Endodermal cell (in vitro differentiated cells): Measurements from ENCODE around the gene FGF22. TPM values are rescaled to one million over a fixed set of nuclear protein-coding genes. Genes with fewer than 3 reads are reported as not detected.

Experiments used
- DNase-seq: peaks from one replicate; pipeline ENCODE4 v3.0.0-alpha.2; 2017
- H3K27ac ChIP-seq: 2 replicates; pipeline ENCODE4 v1.5.1; 2013; ENCODE audit warnings: mild to moderate bottlenecking, low read depth, low read length, moderate library complexity
- H3K27me3 ChIP-seq: 2 replicates; pipeline ENCODE4 v1.6.1; 2013; ENCODE audit warnings: mild to moderate bottlenecking, low read length, moderate library complexity; ENCODE audit not compliant: insufficient read depth, control insufficient read depth, poor library complexity, severe bottlenecking
- H3K36me3 ChIP-seq: 2 replicates; pipeline ENCODE4 v1.7.0; 2013; ENCODE audit warnings: mild to moderate bottlenecking, low read length, moderate library complexity; ENCODE audit not compliant: control insufficient read depth, insufficient read depth
- H3K4me1 ChIP-seq: one replicate; pipeline ENCODE4 v1.7.0; 2013; ENCODE audit warnings: low read length; ENCODE audit not compliant: control insufficient read depth, insufficient read depth
- H3K4me3 ChIP-seq: 2 replicates; pipeline ENCODE4 v1.5.1; 2013; ENCODE audit warnings: mild to moderate bottlenecking, low read length, moderate library complexity
- H3K9ac ChIP-seq: 2 replicates; pipeline ENCODE4 v1.6.1; 2013; ENCODE audit warnings: mild to moderate bottlenecking, low read length, moderate library complexity; ENCODE audit not compliant: poor library complexity, severe bottlenecking; ENCODE audit errors: extremely low read depth
- H3K9me3 ChIP-seq: 2 replicates; pipeline ENCODE4 v1.6.1; 2013; ENCODE audit warnings: mild to moderate bottlenecking, low read length, moderate library complexity; ENCODE audit not compliant: control insufficient read depth
- H3K27ac Mint-ChIP-seq: 2 replicates; pipeline ENCODE4 v1.8.0; 2020; ENCODE audit warnings: mixed read lengths
- H3K27me3 Mint-ChIP-seq: 2 replicates; pipeline ENCODE4 v1.8.0; 2021; ENCODE audit warnings: mild to moderate bottlenecking, mixed read lengths; ENCODE audit not compliant: insufficient read depth
- H3K36me3 Mint-ChIP-seq: 2 replicates; pipeline ENCODE4 v1.8.0; 2020; ENCODE audit warnings: low read depth, mixed read lengths
- H3K4me1 Mint-ChIP-seq: 2 replicates; pipeline ENCODE4 v1.8.0; 2020; ENCODE audit warnings: mixed read lengths
- H3K4me3 Mint-ChIP-seq: 2 replicates; pipeline ENCODE4 v1.8.0; 2020; ENCODE audit warnings: mild to moderate bottlenecking, moderate library complexity, mixed read lengths
- H3K9me3 Mint-ChIP-seq: 2 replicates; pipeline ENCODE4 v1.8.0; 2020; ENCODE audit warnings: mild to moderate bottlenecking, mixed read lengths
- WGBS, 2 experiments: methylation state at CpG; one replicate each; pipeline versions ENCODE4 v1.1.5 to v1.1.7; 2013; ENCODE audit warnings: missing lambda C conversion rate in 2 of 2, mixed read lengths in 1 of 2; ENCODE audit not compliant: insufficient coverage in 1 of 2, insufficient read length in 1 of 2; 5-methylcytosine and 5-hydroxymethylcytosine counted together
- total RNA-seq, 2 donors: library from RNA; stranded (reverse); fragmentation: NEBNext Ultra II Directional in 1 of 2; extraction: Animal tissue kit (Norgen Biotek cat#: 25700) in 1 of 2; gene quantifications; 2 replicates in 1 of 2; 3 replicates in 1 of 2; pipeline ENCODE4 v1.2.1, GENCODE V29; 2021
- TF ChIP-seq, protein P1 (sequence below): fragments of 200-600 bp; sonication (generic); conservative IDR thresholded peaks from 2 replicates; pipeline ENCODE4 v1.5.0; 2021; ENCODE audit warnings: antibody characterized with exemption, mild to moderate bottlenecking

The FGF22 gene
- total RNA-seq, 2 donors from 2014 or later: 0.81 to 0.82 TPM

DNA sequence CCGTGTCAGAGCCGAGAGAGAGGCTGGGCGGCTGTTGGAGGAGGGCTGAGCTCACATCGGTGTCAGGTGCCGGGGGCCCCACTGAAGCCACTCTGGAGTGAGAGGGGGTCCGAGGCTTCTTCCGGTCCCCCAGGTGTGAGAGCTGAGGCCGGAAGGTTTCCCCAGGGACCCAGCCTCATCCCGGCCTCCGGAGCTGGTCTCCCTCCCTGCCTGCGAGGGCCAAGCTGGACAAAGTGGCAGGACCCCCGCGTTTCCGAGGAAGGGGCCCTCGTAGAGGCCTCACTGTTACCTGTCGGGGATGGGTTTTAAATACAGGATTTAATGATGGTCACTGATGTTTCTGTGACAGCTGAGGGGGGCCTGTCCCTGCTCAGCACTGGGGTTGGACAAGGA is 43.4 kb upstream of the FGF22 start:
- H3K36me3 ChIP-seq: no peaks in the 10 kb centered on the region
- no peak overlapping the region for H3K4me3 Mint-ChIP-seq
- H3K27me3 ChIP-seq: peaks cover 33% of the 10 kb centered on the region
- no peaks in the 10 kb centered on the region for H3K36me3 Mint-ChIP-seq
- H3K9me3 ChIP-seq: no peaks in the 10 kb centered on the region
- H3K4me1 Mint-ChIP-seq: no peaks in the 10 kb centered on the region
- WGBS, 2 experiments: 94 to 95% methylated on average over 9 to 16 of the region's 16 CpGs
- H3K27ac Mint-ChIP-seq: no peak overlapping the region
- H3K4me3 ChIP-seq: no peak overlapping the region
- H3K9me3 Mint-ChIP-seq: peaks cover 6% of the 10 kb centered on the region
- H3K9ac ChIP-seq: no peak overlapping the region
- peaks cover 27% of the 10 kb centered on the region for H3K27me3 Mint-ChIP-seq
- DNase-seq: no peak
- no peak overlapping the region for H3K27ac ChIP-seq
- TF ChIP-seq, protein P1, sequence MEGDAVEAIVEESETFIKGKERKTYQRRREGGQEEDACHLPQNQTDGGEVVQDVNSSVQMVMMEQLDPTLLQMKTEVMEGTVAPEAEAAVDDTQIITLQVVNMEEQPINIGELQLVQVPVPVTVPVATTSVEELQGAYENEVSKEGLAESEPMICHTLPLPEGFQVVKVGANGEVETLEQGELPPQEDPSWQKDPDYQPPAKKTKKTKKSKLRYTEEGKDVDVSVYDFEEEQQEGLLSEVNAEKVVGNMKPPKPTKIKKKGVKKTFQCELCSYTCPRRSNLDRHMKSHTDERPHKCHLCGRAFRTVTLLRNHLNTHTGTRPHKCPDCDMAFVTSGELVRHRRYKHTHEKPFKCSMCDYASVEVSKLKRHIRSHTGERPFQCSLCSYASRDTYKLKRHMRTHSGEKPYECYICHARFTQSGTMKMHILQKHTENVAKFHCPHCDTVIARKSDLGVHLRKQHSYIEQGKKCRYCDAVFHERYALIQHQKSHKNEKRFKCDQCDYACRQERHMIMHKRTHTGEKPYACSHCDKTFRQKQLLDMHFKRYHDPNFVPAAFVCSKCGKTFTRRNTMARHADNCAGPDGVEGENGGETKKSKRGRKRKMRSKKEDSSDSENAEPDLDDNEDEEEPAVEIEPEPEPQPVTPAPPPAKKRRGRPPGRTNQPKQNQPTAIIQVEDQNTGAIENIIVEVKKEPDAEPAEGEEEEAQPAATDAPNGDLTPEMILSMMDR: no peak
- H3K4me1 ChIP-seq: no peaks in the 10 kb centered on the region

DNA sequence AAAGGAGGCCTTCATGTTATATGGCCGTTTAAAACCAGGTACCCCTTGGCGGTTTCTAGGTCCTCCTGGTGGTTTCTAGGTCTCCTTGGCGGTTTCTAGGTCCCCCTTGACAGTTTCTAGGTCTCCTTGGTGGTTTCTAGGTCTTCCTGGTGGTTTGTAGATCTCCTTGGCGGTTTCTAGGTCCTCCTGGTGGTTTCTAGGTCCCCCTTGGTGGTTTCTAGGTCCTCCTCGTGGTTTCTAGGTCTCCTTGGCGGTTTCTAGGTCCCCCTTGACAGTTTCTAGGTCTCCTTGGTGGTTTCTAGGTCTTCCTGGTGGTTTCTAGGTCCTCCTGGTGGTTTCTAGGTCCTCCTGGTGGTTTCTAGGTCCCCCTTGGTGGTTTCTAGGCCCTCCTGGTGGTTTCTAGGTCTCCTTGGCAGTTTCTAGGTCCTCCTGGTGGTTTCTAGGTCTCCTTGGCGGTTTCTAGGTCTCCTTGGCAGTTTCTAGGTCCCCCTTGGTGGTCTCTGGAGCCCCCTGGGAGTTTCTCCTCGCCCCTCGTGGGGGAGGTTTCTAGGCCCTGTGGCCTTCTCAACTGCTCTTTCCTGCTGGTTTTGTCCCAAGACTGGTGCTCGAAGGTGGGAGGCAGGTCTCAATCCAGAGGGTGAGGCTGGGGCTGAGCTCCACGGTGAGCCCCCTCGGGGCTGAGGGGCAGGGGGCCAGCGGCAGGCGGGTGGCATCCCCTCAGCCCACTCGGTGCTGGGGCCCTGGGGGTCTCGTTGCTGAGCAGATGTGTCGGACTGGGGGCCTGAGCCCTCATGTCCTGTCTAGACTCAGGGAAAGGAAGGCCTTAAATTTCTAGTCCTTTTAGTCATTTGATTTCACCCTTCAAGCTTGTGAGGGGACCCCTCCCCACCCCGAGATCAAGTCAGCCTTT is 42.0 kb upstream of the FGF22 start:
- Histone ChIP-seq H3K9ac (no peak overlapping the region), H3K4me3 (no peak overlapping the region), H3K36me3 (no peaks in the 10 kb centered on the region), H3K4me1 (no peaks in the 10 kb centered on the region), H3K27ac (no peak overlapping the region), H3K9me3 (no peaks in the 10 kb centered on the region), H3K27me3 (peaks cover 19% of the 10 kb centered on the region)
- Mint-ChIP-seq H3K4me3 (no peak overlapping the region), H3K27ac (no peak overlapping the region), H3K36me3 (no peaks in the 10 kb centered on the region), H3K9me3 (peaks cover 15% of the 10 kb centered on the region), H3K4me1 (no peaks in the 10 kb centered on the region), H3K27me3 (peaks cover 18% of the 10 kb centered on the region)
- TF ChIP-seq, protein P1: no peak
- WGBS, 2 experiments: 77 to 85% methylated on average over 13 to 18 of the region's 18 CpGs
- no peak for DNase-seq

DNA sequence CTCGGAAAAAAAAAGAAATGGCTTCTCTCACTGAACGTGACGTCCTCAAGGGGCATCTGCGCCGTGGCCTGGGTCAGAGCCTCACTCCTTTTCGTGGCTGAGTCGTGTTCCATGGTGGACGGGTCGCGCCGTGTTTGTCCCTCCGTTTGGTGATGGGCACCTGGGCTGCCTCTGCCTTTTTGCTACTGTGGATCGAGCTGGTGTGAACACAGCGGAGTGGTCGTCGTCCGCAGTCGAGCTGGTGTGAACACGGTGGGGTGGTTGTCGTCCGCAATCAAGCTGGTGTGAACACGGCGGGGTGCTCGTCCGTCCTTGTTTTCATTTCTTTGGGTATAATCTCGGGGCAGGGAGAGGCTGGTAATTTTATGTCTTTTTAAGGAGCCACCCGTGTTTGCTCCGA is 38.4 kb upstream of the FGF22 start:
- Mint-ChIP-seq H3K27ac (no peak overlapping the region), H3K9me3 (peaks cover 20% of the 10 kb centered on the region), H3K4me3 (no peak overlapping the region), H3K27me3 (peaks cover 2% of the 10 kb centered on the region), H3K36me3 (no peaks in the 10 kb centered on the region), H3K4me1 (no peaks in the 10 kb centered on the region)
- no peak overlapping the region for H3K27ac ChIP-seq
- DNase-seq: no peak
- WGBS, 2 experiments: 90 to 92% methylated on average over 23 to 28 of the region's 28 CpGs
- H3K4me1 ChIP-seq: no peaks in the 10 kb centered on the region
- H3K4me3 ChIP-seq: no peak overlapping the region
- H3K9me3 ChIP-seq: no peaks in the 10 kb centered on the region
- no peak overlapping the region for H3K9ac ChIP-seq
- H3K36me3 ChIP-seq: no peaks in the 10 kb centered on the region
- TF ChIP-seq, protein P1: no peak
- no peaks in the 10 kb centered on the region for H3K27me3 ChIP-seq
